T1000 (cell line): ENCODE measurements around the gene SLITRK3.

Experiments
- DNase-seq: peaks from one replicate; lab custom pipeline; 2025; ENCODE audit warnings: mixed read lengths; lab: John Stamatoyannopoulos, UW

The SLITRK3 gene, protein sequence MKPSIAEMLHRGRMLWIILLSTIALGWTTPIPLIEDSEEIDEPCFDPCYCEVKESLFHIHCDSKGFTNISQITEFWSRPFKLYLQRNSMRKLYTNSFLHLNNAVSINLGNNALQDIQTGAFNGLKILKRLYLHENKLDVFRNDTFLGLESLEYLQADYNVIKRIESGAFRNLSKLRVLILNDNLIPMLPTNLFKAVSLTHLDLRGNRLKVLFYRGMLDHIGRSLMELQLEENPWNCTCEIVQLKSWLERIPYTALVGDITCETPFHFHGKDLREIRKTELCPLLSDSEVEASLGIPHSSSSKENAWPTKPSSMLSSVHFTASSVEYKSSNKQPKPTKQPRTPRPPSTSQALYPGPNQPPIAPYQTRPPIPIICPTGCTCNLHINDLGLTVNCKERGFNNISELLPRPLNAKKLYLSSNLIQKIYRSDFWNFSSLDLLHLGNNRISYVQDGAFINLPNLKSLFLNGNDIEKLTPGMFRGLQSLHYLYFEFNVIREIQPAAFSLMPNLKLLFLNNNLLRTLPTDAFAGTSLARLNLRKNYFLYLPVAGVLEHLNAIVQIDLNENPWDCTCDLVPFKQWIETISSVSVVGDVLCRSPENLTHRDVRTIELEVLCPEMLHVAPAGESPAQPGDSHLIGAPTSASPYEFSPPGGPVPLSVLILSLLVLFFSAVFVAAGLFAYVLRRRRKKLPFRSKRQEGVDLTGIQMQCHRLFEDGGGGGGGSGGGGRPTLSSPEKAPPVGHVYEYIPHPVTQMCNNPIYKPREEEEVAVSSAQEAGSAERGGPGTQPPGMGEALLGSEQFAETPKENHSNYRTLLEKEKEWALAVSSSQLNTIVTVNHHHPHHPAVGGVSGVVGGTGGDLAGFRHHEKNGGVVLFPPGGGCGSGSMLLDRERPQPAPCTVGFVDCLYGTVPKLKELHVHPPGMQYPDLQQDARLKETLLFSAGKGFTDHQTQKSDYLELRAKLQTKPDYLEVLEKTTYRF

DNA sequence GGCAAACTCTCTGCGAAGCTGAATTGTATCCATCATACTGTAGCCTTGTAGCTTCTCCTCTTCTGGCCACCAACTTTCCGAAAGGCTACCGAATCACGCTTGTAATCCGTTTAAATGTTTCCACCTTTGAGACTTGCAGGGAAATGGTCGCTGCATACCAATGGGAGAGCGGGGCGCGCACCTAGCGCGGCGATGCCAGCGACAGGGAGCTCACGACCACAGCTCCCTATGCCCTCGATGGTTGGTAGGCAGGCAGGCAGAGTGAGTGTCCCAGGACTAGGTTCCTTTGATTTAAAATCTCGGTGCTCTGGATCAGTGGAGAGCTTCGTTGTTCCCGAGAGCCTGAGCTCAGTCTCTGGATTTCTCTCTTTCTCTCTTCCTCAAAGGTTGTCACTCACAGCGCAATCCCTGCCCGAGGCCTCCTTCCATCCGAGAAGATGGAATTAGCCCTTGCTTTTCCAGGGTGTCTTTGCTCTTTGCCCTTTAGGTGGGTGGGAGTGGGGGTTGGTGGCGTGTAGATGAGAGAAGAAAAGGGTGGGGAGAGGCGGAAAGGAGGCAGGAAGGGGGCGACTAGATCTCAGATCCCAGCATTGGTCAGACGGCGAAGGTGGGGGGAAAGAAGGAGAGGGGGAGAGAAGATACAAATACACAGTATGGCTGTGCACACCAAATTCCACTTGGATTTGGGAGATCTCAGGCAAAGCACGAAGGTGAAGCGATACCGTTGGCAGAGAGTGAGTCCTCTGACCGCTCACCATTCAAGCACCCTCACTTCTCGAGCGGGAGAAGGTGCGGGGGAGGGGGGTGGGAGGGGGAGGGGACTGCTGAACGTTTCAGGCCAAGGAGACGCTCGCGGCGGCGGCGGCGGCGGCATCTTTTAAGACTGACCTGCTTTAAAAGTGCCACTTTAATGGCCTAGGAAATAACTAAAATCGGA is at the start of gene SLITRK3:
Gene SLITRK3 (minus strand): TSS at position 745 of the 937 bp plus-strand sequence. CDS start 5,554 bp downstream, outside the sequence.
- DNase-seq = no peak

GRCh38 chr3:165243597-165243996 is 47.4 kb upstream of the SLITRK3 start:
- DNase-seq = no peak

DNA sequence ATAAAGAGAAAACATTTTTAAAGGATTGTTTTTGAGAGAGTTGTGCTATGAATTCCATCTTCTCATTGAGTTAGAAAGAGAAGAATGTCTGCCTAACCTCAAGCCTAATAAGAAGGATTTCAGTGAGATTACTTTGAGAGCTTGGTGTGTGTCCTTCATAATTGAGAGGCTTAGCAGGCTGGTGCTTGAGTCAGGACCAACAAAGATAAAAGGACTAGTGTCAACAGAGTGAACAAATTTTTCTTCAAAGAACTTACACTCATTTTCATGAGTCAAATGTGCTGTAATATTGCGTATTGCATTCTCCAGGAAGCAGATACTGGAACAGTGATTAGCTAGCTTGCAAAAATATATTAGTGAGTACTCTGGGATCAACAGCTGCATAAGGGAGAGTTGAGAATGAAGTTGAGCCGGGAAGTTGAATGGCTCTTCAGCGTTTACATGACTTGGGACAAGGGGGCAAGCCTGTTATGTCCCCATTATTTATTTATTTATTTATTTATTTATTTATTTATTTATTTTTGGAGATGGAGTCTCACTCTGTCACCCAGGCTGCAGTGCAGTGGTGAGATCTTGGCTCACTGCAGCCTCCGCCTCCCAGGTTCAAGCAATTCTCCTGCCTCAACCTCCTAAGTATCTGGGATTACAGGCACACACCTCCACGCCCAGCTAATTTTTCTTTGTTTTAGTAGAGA is 37.5 kb upstream of the SLITRK3 start:
- no peak for DNase-seq

DNA sequence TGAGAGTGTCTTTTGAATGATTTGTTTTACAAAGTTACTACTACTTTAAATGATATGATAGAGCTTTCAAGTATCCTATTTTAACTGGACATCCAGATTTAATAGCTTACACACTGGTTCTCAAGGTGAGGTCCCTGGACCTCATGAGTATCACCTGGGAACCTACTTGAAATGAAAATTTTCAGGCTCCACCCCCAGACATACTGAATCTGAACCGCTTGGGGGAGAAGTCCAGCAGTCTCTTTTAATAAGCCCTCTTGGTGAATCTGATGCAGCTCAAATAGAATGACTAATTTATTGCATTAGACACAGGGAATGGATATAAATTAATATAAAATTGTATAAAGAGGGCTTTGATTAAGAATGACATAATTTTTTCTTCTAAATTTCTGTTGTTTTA is 29.4 kb upstream of the SLITRK3 start:
- DNase-seq = no peak

DNA sequence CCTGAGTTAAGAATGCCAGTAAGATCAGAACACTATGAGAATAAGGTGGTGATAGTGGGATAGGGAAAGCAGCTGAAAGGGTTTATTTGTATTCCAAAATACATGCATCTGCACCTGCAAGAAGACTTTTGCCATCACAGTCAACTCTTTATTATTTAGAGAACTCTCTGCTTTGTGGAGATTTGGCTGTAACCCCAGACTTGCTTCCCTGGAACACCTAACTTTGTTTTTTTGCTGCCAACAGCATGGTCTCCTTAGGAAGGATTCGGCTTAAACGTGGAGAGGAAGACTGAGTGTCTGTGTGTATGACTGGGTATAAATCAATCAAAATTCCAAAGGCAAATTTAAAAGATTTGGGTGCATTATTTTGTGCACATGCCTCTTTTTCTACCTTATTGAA is 21.6 kb upstream of the SLITRK3 start:
- no peak for DNase-seq

DNA sequence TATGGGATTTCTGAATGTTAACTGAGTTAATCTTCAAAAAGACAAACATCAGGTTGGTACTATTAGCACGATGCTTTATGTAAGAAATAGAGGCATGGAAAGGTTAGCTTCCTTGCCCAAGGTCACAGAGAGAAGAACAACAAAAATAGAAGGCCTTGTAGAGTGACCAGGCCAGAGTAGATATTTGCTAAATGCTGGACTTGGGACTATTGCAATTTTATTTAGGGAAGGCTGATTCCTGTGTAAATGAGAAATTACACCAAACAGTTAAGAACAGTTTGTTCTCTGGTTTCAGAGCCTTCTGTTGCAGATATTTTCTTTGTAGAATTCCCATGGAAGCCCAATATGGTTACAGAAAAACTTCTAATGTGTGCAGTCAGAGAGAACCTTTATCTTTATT is 16.4 kb upstream of the SLITRK3 start:
- no peak for DNase-seq

GRCh38 chr3:165211721-165212120 is 15.5 kb upstream of the SLITRK3 start:
- DNase-seq = no peak

DNA sequence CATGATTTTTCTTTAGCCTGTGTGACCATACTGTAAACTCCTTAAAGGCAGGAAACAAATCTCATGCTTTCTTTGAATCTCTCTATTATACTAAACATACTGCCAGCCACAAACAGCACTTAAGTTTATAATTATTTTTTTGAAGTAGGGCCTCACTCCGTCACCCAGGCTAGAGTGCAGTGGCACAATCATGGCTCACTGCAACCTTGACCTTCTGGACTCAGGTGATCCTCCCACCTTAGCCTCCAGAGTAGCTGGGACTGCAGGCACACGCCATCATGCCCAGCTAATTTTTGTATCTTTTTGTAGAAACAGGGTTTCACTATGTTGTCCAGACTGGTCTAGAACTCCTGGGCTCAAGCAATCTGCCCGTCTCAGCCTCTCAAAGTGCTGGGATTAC is 14.5 kb upstream of the SLITRK3 start:
- no peak for DNase-seq

- DNase-seq = no peak
These were observed 13.9 kb upstream of the SLITRK3 start for GRCh38 chr3:165210132-165210531.

GRCh38 chr3:165206454-165207266 is 10.5 kb upstream of the SLITRK3 start:
- DNase-seq = no peak

- no peak for DNase-seq
These were observed 8.3 kb upstream of the SLITRK3 start for GRCh38 chr3:165204445-165204844.

DNA sequence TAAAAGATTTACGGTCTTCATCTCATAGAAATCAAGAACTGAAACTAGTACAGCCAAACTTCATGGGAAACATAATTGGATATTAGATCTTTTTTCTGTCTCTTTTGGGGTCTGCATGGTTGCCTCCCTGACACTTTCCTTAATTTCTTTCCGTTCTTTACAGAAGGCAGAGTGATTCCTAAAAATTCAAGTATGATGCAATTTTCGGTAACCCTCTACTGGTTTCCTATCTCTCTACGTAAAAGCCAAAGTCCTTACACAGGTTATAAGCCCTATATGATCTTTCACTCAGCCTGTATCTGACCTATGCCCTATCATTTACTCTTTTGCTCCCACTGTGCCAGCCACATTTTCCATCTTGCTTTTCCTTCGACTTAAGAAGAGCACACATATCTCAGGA is 6.8 kb upstream of the SLITRK3 start:
- DNase-seq = no peak

GRCh38 chr3:165201964-165202363 is 5.8 kb upstream of the SLITRK3 start:
- no peak for DNase-seq

GRCh38 chr3:165197481-165197800 is 1.3 kb upstream of the SLITRK3 start:
- no peak for DNase-seq

- peak; percentile 7 for DNase-seq
These were observed 645 bp upstream of the SLITRK3 start for GRCh38 chr3:165196577-165197480.

- no peak for DNase-seq
These were observed 944 bp downstream of the SLITRK3 start for GRCh38 chr3:165195241-165195639.

- no peak for DNase-seq
These were observed 1.5 kb downstream of the SLITRK3 start for GRCh38 chr3:165194511-165195240.
